ENCODE results near the gene WDFY4.

Gene WDFY4

GRCh38 chr10:48887982-48888381 lies 203.3 kb downstream of the WDFY4 start:
- Mint-ChIP-seq H3K9me3 (no peaks in the 10 kb centered on the region), H3K4me1 (ENCODE audit: low read depth) (peaks cover 47% of the 10 kb centered on the region), H3K4me3 (no peak overlapping the region), H3K27me3 (no peaks in the 10 kb centered on the region), H3K36me3 (ENCODE audit: low read depth) (peaks cover 97% of the 10 kb centered on the region), H3K27ac (peak overlapping the region; percentile 0)
- intact Hi-C loops (cut with micrococcal nuclease) = no loop called here

GRCh38 chr10:48890888-48891850 lies 206.5 kb downstream of the WDFY4 start:
- no peaks in the 10 kb centered on the region for H3K27me3 Mint-ChIP-seq
- no peak overlapping the region for H3K4me3 Mint-ChIP-seq
- no peaks in the 10 kb centered on the region for H3K9me3 Mint-ChIP-seq
- intact Hi-C loops (cut with micrococcal nuclease) = no loop called here
- H3K36me3 Mint-ChIP-seq (ENCODE audit: low read depth) = peaks cover 98% of the 10 kb centered on the region
- H3K27ac Mint-ChIP-seq = peak overlapping the region; percentile 23
- H3K4me1 Mint-ChIP-seq (ENCODE audit: low read depth) = peaks cover 64% of the 10 kb centered on the region

GRCh38 chr10:48894911-48895802 lies 210.5 kb downstream of the WDFY4 start:
- Mint-ChIP-seq H3K27ac (peak overlapping the region; percentile 98), H3K4me1 (ENCODE audit: low read depth) (peaks cover 78% of the 10 kb centered on the region), H3K36me3 (ENCODE audit: low read depth) (peaks cover 99% of the 10 kb centered on the region), H3K9me3 (no peaks in the 10 kb centered on the region), H3K4me3 (no peak overlapping the region), H3K27me3 (no peaks in the 10 kb centered on the region)
- intact Hi-C loops (cut with micrococcal nuclease) = no loop called here

- no peaks in the 10 kb centered on the region for H3K9me3 Mint-ChIP-seq
- peaks cover 78% of the 10 kb centered on the region for H3K4me1 Mint-ChIP-seq (ENCODE audit: low read depth)
- peak overlapping the region; percentile 98 for H3K27ac Mint-ChIP-seq
These were observed 211.1 kb downstream of the WDFY4 start for GRCh38 chr10:48895803-48896195.

GRCh38 chr10:48896756-48897440 lies 212.2 kb downstream of the WDFY4 start:
- peaks cover 78% of the 10 kb centered on the region for H3K4me1 Mint-ChIP-seq (ENCODE audit: low read depth)
- intact Hi-C loops (cut with micrococcal nuclease) = no loop called here
- H3K27me3 Mint-ChIP-seq = no peaks in the 10 kb centered on the region
- H3K27ac Mint-ChIP-seq = peak overlapping the region; percentile 98
- H3K36me3 Mint-ChIP-seq (ENCODE audit: low read depth) = peaks cover 99% of the 10 kb centered on the region
- H3K9me3 Mint-ChIP-seq = no peaks in the 10 kb centered on the region
- H3K4me3 Mint-ChIP-seq = peak overlapping the region; percentile 2

More at GRCh38 chr10:48895803-48896195, 211.1 kb downstream of the WDFY4 start:
- Mint-ChIP-seq H3K36me3 (ENCODE audit: low read depth) (peaks cover 99% of the 10 kb centered on the region), H3K4me3 (no peak overlapping the region), H3K27me3 (no peaks in the 10 kb centered on the region)
- intact Hi-C loops (cut with micrococcal nuclease) = no loop called here

GRCh38 chr10:48897441-48897790 lies 212.7 kb downstream of the WDFY4 start:
- peaks cover 99% of the 10 kb centered on the region for H3K36me3 Mint-ChIP-seq (ENCODE audit: low read depth)
- no peaks in the 10 kb centered on the region for H3K9me3 Mint-ChIP-seq
- H3K4me1 Mint-ChIP-seq (ENCODE audit: low read depth) = peaks cover 76% of the 10 kb centered on the region
- intact Hi-C loops (cut with micrococcal nuclease) = no loop called here
- no peaks in the 10 kb centered on the region for H3K27me3 Mint-ChIP-seq
- H3K27ac Mint-ChIP-seq = peak overlapping the region; percentile 98
- no peak overlapping the region for H3K4me3 Mint-ChIP-seq

- Mint-ChIP-seq H3K36me3 (ENCODE audit: low read depth) (peaks cover 99% of the 10 kb centered on the region), H3K4me1 (ENCODE audit: low read depth) (peaks cover 83% of the 10 kb centered on the region), H3K4me3 (no peak overlapping the region), H3K27ac (peak overlapping the region; percentile 98), H3K9me3 (no peaks in the 10 kb centered on the region), H3K27me3 (no peaks in the 10 kb centered on the region)
- intact Hi-C loops (cut with micrococcal nuclease) = no loop called here
These were observed 213.8 kb downstream of the WDFY4 start for GRCh38 chr10:48898426-48898825.

GRCh38 chr10:48899781-48900180 lies 215.1 kb downstream of the WDFY4 start:
- peaks cover 99% of the 10 kb centered on the region for H3K36me3 Mint-ChIP-seq (ENCODE audit: low read depth)
- peaks cover 87% of the 10 kb centered on the region for H3K4me1 Mint-ChIP-seq (ENCODE audit: low read depth)
- intact Hi-C loops (cut with micrococcal nuclease) = no loop called here
- H3K27me3 Mint-ChIP-seq = no peaks in the 10 kb centered on the region
- H3K9me3 Mint-ChIP-seq = no peaks in the 10 kb centered on the region
- peak overlapping the region; percentile 98 for H3K27ac Mint-ChIP-seq
- peak overlapping the region; percentile 44 for H3K4me3 Mint-ChIP-seq

GRCh38 chr10:48900371-48900801 lies 215.7 kb downstream of the WDFY4 start:
- peak overlapping the region; percentile 44 for H3K4me3 Mint-ChIP-seq
- no peaks in the 10 kb centered on the region for H3K9me3 Mint-ChIP-seq
- H3K27ac Mint-ChIP-seq = peak overlapping the region; percentile 98

GRCh38 chr10:48901319-48901718 lies 216.6 kb downstream of the WDFY4 start:
- peak overlapping the region; percentile 98 for H3K27ac Mint-ChIP-seq
- H3K4me1 Mint-ChIP-seq (ENCODE audit: low read depth) = peaks cover 88% of the 10 kb centered on the region
- no peaks in the 10 kb centered on the region for H3K9me3 Mint-ChIP-seq
- no peaks in the 10 kb centered on the region for H3K27me3 Mint-ChIP-seq
- no peak overlapping the region for H3K4me3 Mint-ChIP-seq
- H3K36me3 Mint-ChIP-seq (ENCODE audit: low read depth) = peaks cover 99% of the 10 kb centered on the region
- intact Hi-C loops (cut with micrococcal nuclease) = no loop called here

More at GRCh38 chr10:48900371-48900801, 215.7 kb downstream of the WDFY4 start:
- Mint-ChIP-seq H3K4me1 (ENCODE audit: low read depth) (peaks cover 91% of the 10 kb centered on the region), H3K36me3 (ENCODE audit: low read depth) (peaks cover 99% of the 10 kb centered on the region), H3K27me3 (no peaks in the 10 kb centered on the region)
- intact Hi-C loops (cut with micrococcal nuclease) = no loop called here

GRCh38 chr10:48902096-48902495 lies 217.4 kb downstream of the WDFY4 start:
- H3K27ac Mint-ChIP-seq = peak overlapping the region; percentile 98

GRCh38 chr10:48903151-48903550 lies 218.5 kb downstream of the WDFY4 start:
- H3K9me3 Mint-ChIP-seq = no peaks in the 10 kb centered on the region
- H3K36me3 Mint-ChIP-seq (ENCODE audit: low read depth) = peaks cover 97% of the 10 kb centered on the region
- no peaks in the 10 kb centered on the region for H3K27me3 Mint-ChIP-seq
- H3K27ac Mint-ChIP-seq = peak overlapping the region; percentile 2
- no peak overlapping the region for H3K4me3 Mint-ChIP-seq
- peaks cover 69% of the 10 kb centered on the region for H3K4me1 Mint-ChIP-seq (ENCODE audit: low read depth)
- intact Hi-C loops (cut with micrococcal nuclease) = no loop called here

More at GRCh38 chr10:48902096-48902495, 217.4 kb downstream of the WDFY4 start:
- intact Hi-C loops (cut with micrococcal nuclease) = no loop called here
- Mint-ChIP-seq H3K4me3 (no peak overlapping the region), H3K9me3 (no peaks in the 10 kb centered on the region), H3K36me3 (ENCODE audit: low read depth) (peaks cover 98% of the 10 kb centered on the region), H3K27me3 (no peaks in the 10 kb centered on the region), H3K4me1 (ENCODE audit: low read depth) (peaks cover 80% of the 10 kb centered on the region)

GRCh38 chr10:48904861-48905260 lies 220.2 kb downstream of the WDFY4 start:
- Mint-ChIP-seq H3K36me3 (ENCODE audit: low read depth) (peaks cover 98% of the 10 kb centered on the region), H3K27me3 (no peaks in the 10 kb centered on the region), H3K4me3 (no peak overlapping the region), H3K4me1 (ENCODE audit: low read depth) (peaks cover 52% of the 10 kb centered on the region), H3K27ac (no peak overlapping the region), H3K9me3 (no peaks in the 10 kb centered on the region)
- intact Hi-C loops (cut with micrococcal nuclease) = no loop called here
